IMR-90 (cell line): ENCODE data around the gene TOP2A.

Experiments used
- CTCF ChIP-seq: conservative IDR thresholded peaks from 2 replicates; pipeline ENCODE4 v1.5.1; 2012; ENCODE audit warnings: mild to moderate bottlenecking, low read depth, low read length, improper control_type of control experiment
- MAFK ChIP-seq: IDR thresholded peaks from 2 replicates; pipeline ENCODE4 v1.6.1; 2012; ENCODE audit warnings: low read depth, low read length, improper control_type of control experiment
- MXI1 ChIP-seq: IDR thresholded peaks from 2 replicates; pipeline ENCODE4 v1.6.1; 2012; ENCODE audit warnings: low read depth, mild to moderate bottlenecking, low read length, moderate library complexity, borderline replicate concordance
- POLR2A ChIP-seq: IDR thresholded peaks from 2 replicates; pipeline ENCODE4 v1.6.1; 2012; ENCODE audit warnings: mild to moderate bottlenecking, low read depth, low read length
- RAD21 ChIP-seq: IDR thresholded peaks from 2 replicates; pipeline ENCODE4 v1.6.1; 2012; ENCODE audit warnings: low read length, improper control_type of control experiment
- RCOR1 ChIP-seq: IDR thresholded peaks from 2 replicates; pipeline ENCODE4 v1.6.1; 2012; ENCODE audit warnings: mild to moderate bottlenecking, low read length, improper control_type of control experiment; ENCODE audit not compliant: insufficient replicate concordance
- RFX5 ChIP-seq: IDR thresholded peaks from 2 replicates; pipeline ENCODE4 v1.8.0; 2012; ENCODE audit warnings: low read depth, mild to moderate bottlenecking, low read length, moderate library complexity
- SMC3 ChIP-seq: fragments of 150-350 bp; IDR thresholded peaks from 2 replicates; pipeline ENCODE4 v1.6.1; 2016; ENCODE audit warnings: low read depth, mild to moderate bottlenecking, antibody characterized with exemption, low read length, moderate library complexity
- TF ChIP-seq, protein P1 (sequence below): fragments of 150-350 bp; IDR thresholded peaks from 2 replicates; pipeline ENCODE4 v1.6.1; 2017; ENCODE audit warnings: mild to moderate bottlenecking, antibody characterized with exemption, low read length, low read depth
- TF ChIP-seq, protein P2 (sequence below): fragments of 150-350 bp; IDR thresholded peaks from 2 replicates; pipeline ENCODE4 v1.6.1; 2016; ENCODE audit warnings: low read depth, mild to moderate bottlenecking, low read length, moderate library complexity, borderline replicate concordance

DNA sequence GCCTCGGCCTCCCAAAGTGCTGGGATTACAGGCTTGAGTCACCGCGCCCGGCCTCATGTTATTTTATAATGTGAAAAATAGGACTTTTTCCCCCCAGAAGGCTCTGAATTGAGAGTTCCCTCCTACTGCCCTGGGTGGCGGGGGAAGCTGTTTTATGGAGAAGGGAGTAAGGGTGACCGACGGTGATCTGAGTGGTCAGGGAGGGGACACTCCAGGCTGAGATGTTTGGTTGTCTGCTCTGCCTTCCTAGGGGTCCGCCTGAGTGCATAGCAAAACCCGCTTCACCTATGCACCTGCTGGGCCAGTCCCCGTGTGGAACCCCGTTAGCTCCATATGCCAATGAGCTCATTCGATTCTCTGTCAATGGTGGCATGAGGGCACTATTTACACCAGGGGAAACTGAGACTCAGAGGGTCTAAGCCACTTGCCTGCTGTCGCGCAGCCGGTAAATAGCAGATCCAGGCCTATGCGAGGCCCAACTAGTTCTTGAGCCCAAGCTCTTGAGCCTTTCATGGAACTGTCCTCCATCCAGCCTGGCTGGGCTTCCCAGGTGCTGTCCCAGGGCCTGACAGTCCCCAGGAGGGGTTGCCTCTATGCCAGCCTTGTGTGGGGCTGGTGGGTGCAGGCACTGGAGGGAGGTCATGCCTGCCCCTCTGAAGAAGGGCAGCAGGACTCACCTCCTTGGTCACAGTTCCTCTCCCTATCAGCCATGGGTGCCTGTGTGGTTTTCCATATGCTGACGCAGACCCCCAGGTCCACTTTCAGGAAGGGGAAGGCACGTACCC lies 51.4 kb downstream of the TOP2A start:
- no peak for TF ChIP-seq CTCF
- no peak for TF ChIP-seq RFX5
- no peak for TF ChIP-seq POLR2A
- no peak for TF ChIP-seq RCOR1
- no peak for TF ChIP-seq SMC3
- TF ChIP-seq MAFK = no peak
- no peak for TF ChIP-seq RAD21
- TF ChIP-seq, protein P1, sequence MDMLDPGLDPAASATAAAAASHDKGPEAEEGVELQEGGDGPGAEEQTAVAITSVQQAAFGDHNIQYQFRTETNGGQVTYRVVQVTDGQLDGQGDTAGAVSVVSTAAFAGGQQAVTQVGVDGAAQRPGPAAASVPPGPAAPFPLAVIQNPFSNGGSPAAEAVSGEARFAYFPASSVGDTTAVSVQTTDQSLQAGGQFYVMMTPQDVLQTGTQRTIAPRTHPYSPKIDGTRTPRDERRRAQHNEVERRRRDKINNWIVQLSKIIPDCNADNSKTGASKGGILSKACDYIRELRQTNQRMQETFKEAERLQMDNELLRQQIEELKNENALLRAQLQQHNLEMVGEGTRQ = no peak
- no peak for TF ChIP-seq MXI1
- TF ChIP-seq, protein P2, sequence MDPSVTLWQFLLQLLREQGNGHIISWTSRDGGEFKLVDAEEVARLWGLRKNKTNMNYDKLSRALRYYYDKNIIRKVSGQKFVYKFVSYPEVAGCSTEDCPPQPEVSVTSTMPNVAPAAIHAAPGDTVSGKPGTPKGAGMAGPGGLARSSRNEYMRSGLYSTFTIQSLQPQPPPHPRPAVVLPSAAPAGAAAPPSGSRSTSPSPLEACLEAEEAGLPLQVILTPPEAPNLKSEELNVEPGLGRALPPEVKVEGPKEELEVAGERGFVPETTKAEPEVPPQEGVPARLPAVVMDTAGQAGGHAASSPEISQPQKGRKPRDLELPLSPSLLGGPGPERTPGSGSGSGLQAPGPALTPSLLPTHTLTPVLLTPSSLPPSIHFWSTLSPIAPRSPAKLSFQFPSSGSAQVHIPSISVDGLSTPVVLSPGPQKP = no peak
